ENCODE measurements around the gene TCHHL1. TPM values are rescaled to one million over a fixed set of nuclear protein-coding genes. Genes with fewer than 3 reads are reported as not detected.

The TCHHL1 gene
- total RNA-seq, 1 donor from 2014 or later, result not detected

- TF ChIP-seq CTCF (IDR thresholded peaks at IDR 0.05), result no peak
- no peak for TF ChIP-seq POLR2A (IDR thresholded peaks at IDR 0.05)
- TF ChIP-seq POLR2AphosphoS5 (IDR thresholded peaks at IDR 0.05; ENCODE audit: insufficient read depth in 1 of 2, low read depth in 1 of 2), result no peak
- H3K36me3 ChIP-seq, result no peaks in the 10 kb centered on the region
- DNase-seq (ENCODE audit: extremely low spot score in 2 of 2), result no peak
- intact Hi-C loops (cut with DNase I), result no loop called here
- H3K27ac ChIP-seq, result no peak overlapping the region
- H3K27me3 ChIP-seq, result peaks cover 12% of the 10 kb centered on the region
- peak overlapping the region in 1 of 2 donors; percentile 48 for H3K4me3 ChIP-seq
- peaks cover 40% of the 10 kb centered on the region for H3K4me1 ChIP-seq
- no peaks in the 10 kb centered on the region for H3K9me3 ChIP-seq
Measured at GRCh38 chr1:152108882-152109222, 20.0 kb upstream of the TCHHL1 start.

GRCh38 chr1:152107984-152108881 lies 19.4 kb upstream of the TCHHL1 start:
- Histone ChIP-seq H3K36me3 (no peaks in the 10 kb centered on the region), H3K27ac (no peak overlapping the region), H3K4me1 (peaks cover 40% of the 10 kb centered on the region), H3K27me3 (peaks cover 12% of the 10 kb centered on the region), H3K4me3 (peak overlapping the region in 1 of 2 donors; percentile 48), H3K9me3 (no peaks in the 10 kb centered on the region)
- no peak for DNase-seq (ENCODE audit: extremely low spot score in 2 of 2)
- intact Hi-C loops (cut with DNase I), result no loop called here
- TF ChIP-seq CTCF (IDR thresholded peaks at IDR 0.05) (no peak), POLR2AphosphoS5 (IDR thresholded peaks at IDR 0.05; ENCODE audit: insufficient read depth in 1 of 2, low read depth in 1 of 2) (no peak), POLR2A (IDR thresholded peaks at IDR 0.05) (no peak)

- Histone ChIP-seq H3K4me3 (peak overlapping the region in 1 of 2 donors; percentile 48), H3K27ac (no peak overlapping the region), H3K36me3 (no peaks in the 10 kb centered on the region), H3K9me3 (no peaks in the 10 kb centered on the region), H3K27me3 (peaks cover 12% of the 10 kb centered on the region), H3K4me1 (peaks cover 34% of the 10 kb centered on the region)
- DNase-seq (ENCODE audit: extremely low spot score in 2 of 2), result no peak
- no peak for TF ChIP-seq CTCF (IDR thresholded peaks at IDR 0.05)
- TF ChIP-seq POLR2AphosphoS5 (IDR thresholded peaks at IDR 0.05; ENCODE audit: insufficient read depth in 1 of 2, low read depth in 1 of 2), result no peak
- no peak for TF ChIP-seq POLR2A (IDR thresholded peaks at IDR 0.05)
- intact Hi-C loops (cut with DNase I), result no loop called here
Measured at GRCh38 chr1:152107031-152107983, 18.4 kb upstream of the TCHHL1 start.

GRCh38 chr1:152104854-152105253 lies 16.0 kb upstream of the TCHHL1 start:
- intact Hi-C loops (cut with DNase I), result no loop called here
- Histone ChIP-seq H3K27me3 (peaks cover 12% of the 10 kb centered on the region), H3K4me1 (peaks cover 10% of the 10 kb centered on the region)

More at GRCh38 chr1:152104854-152105253, 16.0 kb upstream of the TCHHL1 start:
- Histone ChIP-seq H3K9me3 (no peaks in the 10 kb centered on the region), H3K27ac (no peak overlapping the region), H3K4me3 (no peak overlapping the region), H3K36me3 (no peaks in the 10 kb centered on the region)
- no peak for TF ChIP-seq CTCF (IDR thresholded peaks at IDR 0.05)
- no peak for DNase-seq (ENCODE audit: extremely low spot score in 2 of 2)

Data from vagina (tissue), 2 donors.